Measurements from ENCODE around the gene SV2B.

GRCh38 chr15:91128016-91128415, 28.0 kb downstream of the SV2B start:
- no peak for TF ChIP-seq CTCF (conservative IDR thresholded peaks at IDR 0.05; ENCODE audit: low read depth, low read length)
- TF ChIP-seq EZH2 (IDR thresholded peaks at IDR 0.05; ENCODE audit: borderline replicate concordance, low read depth, low read length, poor library complexity, severe bottlenecking) = no peak

Measured in A673 (cell line).